GM12801 (cell line): ENCODE measurements around the gene LRRC70.

Experiments
- TF ChIP-seq, protein P1 (sequence below): IDR thresholded peaks from one replicate; pipeline ENCODE4 v1.5.1; 2011; ENCODE audit warnings: control low read depth; ENCODE audit not compliant: insufficient read length; ENCODE audit errors: extremely low read depth

Gene LRRC70

DNA sequence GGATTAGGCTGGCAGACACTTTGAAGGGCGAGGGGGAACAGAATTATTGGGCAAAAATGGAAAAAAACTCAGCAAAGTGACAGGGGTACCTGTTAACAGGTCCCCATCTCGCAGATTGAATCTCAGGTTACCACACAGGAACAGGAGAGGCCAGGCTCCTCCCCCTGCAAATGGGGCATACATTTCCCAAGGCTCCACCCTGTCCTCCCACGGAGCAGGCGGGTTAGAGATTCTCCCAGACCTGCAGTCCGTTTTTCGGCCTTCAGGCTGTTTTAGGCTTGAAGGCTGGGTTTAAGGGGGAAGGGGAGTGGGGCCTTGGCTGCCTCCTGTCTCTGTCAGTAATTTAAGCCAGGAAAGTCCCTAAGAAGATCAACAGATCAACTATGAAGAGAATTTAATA lies 42.7 kb downstream of the LRRC70 start:
- TF ChIP-seq, protein P1, sequence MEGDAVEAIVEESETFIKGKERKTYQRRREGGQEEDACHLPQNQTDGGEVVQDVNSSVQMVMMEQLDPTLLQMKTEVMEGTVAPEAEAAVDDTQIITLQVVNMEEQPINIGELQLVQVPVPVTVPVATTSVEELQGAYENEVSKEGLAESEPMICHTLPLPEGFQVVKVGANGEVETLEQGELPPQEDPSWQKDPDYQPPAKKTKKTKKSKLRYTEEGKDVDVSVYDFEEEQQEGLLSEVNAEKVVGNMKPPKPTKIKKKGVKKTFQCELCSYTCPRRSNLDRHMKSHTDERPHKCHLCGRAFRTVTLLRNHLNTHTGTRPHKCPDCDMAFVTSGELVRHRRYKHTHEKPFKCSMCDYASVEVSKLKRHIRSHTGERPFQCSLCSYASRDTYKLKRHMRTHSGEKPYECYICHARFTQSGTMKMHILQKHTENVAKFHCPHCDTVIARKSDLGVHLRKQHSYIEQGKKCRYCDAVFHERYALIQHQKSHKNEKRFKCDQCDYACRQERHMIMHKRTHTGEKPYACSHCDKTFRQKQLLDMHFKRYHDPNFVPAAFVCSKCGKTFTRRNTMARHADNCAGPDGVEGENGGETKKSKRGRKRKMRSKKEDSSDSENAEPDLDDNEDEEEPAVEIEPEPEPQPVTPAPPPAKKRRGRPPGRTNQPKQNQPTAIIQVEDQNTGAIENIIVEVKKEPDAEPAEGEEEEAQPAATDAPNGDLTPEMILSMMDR: no peak

DNA sequence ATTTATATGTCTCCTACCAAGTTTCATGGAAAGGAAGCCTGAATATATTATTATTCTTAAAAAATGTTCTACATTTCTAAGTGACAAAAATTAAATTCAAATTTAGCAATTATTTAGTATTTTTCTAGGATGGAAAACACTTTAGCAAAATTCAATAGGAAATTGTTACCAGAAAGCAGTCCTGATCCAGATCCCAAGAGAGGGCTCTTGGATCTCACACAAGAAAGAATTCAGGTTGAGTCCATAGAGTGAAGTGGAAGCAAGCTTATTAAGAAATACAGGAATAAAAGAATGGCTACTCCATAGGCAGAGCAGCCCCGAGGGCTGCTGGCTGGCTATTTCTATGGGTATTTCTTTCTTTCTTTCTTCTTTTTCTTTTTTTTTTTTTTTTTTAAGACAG lies 44.7 kb downstream of the LRRC70 start:
- TF ChIP-seq, protein P1: no peak

DNA sequence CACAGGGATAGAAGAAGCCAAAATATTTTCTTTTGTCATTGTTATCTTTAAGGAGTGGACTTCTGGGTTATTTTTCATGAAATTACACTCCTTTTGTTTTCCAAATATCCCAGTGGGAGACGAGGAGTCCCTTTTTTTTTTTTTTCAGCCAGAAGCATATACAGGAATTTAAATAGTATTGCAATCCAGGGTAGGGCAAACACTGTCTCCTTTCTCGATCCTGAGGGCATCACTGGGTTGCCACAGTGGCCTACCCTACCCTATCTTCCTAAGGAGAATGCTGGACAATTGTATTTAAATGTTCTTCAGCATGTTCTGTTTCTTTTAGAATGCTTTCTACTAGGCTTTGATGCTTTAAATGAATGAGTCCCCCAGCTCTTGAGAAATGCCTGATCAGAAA lies 47.9 kb downstream of the LRRC70 start:
- TF ChIP-seq, protein P1: no peak

DNA sequence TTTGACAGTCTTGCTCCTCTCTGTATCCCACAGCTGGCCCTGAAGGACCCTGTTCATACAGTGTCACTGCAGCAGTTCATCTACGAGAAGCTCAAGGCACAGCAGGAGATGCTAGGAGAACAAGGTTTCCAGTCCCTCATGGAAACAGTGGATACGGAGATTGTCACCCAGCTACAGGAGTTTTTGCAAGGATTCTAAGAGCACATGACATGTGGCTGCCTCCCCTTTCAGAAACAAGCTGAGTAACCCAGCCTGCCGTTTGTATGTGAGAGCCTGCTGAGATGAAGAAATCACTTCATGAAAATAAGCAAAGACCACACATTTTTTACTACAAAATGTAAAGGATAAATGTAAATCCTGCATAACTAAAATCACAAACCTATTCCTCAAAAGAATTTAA lies 48.5 kb downstream of the LRRC70 start:
- TF ChIP-seq, protein P1: no peak

DNA sequence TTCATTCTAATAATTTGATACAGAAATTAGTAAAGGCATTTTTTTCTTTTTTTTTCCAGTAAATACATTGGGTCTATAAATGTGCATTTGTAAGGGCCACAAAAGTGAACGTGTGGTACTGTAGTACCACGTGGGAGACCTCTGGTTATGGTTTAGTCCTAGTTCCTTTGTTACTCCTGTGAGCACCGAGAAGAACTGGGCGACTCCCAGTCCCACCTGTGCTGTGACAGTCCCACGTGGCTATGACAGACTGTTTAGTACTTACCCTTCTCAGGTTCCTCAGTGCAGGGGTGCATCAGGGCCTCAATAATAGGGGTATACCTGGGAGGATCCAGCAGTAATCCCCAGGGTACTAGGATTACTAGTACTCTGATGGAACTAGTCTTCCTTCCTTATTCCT lies 49.3 kb downstream of the LRRC70 start:
- TF ChIP-seq, protein P1: no peak
